LNCAP (cell line): ENCODE data around the gene SPSB2.
A peak's percentile ranks its signal among the peaks of the same experiment; 100 is the strongest.

Source experiments
- TF ChIP-seq, protein P1 (sequence below): fragments of 450-650 bp; IDR thresholded peaks from 2 replicates; pipeline ENCODE4 v1.5.1; 2017; ENCODE audit warnings: mild to moderate bottlenecking

The SPSB2 gene

GRCh38 chr12:6891646-6892001, 18.5 kb upstream of the SPSB2 start:
- TF ChIP-seq, protein P1, sequence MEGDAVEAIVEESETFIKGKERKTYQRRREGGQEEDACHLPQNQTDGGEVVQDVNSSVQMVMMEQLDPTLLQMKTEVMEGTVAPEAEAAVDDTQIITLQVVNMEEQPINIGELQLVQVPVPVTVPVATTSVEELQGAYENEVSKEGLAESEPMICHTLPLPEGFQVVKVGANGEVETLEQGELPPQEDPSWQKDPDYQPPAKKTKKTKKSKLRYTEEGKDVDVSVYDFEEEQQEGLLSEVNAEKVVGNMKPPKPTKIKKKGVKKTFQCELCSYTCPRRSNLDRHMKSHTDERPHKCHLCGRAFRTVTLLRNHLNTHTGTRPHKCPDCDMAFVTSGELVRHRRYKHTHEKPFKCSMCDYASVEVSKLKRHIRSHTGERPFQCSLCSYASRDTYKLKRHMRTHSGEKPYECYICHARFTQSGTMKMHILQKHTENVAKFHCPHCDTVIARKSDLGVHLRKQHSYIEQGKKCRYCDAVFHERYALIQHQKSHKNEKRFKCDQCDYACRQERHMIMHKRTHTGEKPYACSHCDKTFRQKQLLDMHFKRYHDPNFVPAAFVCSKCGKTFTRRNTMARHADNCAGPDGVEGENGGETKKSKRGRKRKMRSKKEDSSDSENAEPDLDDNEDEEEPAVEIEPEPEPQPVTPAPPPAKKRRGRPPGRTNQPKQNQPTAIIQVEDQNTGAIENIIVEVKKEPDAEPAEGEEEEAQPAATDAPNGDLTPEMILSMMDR, result no peak

- TF ChIP-seq, protein P1, result peak; percentile 89
These were observed 17.9 kb upstream of the SPSB2 start for GRCh38 chr12:6890789-6891645.

DNA sequence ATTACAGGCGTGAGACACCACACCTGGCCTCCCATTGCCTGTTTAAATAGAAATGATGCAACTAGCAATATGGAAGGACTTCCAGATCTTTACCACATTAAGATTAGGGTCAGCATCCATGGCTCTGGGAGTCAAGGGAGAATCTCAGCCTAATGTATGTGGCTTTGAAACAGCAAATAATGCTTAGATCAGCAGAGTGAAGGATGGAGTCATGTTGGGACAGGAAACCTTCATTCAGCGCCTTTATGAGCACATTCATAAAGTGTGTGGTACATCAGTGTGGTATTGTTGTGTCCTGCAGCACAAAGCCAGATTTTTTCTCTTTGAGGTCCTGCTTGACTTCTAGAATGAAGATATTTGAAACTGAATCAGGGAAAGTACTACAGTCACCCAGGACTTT, 15.3 kb upstream of the SPSB2 start:
- TF ChIP-seq, protein P1, result no peak

- TF ChIP-seq, protein P1, result no peak
These were observed 14.4 kb upstream of the SPSB2 start for GRCh38 chr12:6887460-6887859.

DNA sequence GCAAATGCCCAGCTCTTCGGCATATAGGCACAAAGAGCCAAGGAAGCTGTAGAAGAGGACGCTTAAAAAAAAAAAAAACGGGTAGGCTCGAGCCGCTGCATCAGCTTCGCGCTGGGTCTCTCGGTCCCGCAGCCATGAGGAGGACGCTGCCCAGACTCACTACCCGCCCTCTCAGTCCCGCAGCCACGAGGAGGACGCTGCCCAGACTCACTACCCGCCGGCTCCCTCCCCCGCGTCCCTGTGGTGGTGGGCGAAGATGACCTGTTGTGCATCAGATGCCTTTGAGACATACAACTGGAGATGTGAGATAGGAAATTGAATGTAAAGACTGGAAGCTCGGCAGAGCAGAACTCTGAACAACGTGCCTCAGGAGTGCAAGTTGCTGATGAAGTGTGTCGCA, 11.4 kb upstream of the SPSB2 start:
- TF ChIP-seq, protein P1, result no peak

- TF ChIP-seq, protein P1, result no peak
These were observed 10.6 kb upstream of the SPSB2 start for GRCh38 chr12:6883683-6884082.

DNA sequence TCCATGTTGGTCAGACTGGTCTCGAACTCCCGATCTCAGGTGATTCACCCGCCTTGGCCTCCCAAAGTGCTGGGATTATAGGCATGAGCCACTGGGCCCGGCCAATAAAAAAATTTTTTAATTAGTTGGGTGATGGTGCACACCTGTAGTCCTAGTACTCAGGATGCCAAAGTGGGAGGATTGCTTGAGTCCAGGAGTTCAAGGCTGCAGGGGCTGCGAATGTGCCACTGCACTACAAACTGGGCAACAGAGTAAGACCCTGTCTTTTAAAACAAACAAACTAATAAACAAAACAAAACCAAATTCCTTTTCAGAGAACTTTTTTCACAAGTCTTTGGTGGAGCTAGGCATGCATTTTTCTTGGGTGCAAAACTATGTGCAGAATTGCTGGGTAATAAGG, 10.1 kb upstream of the SPSB2 start:
- TF ChIP-seq, protein P1, result no peak
